ENCODE measurements around the gene ATG9B.

Gene ATG9B

GRCh38 chr7:150999001-150999400 is 25.3 kb downstream of the ATG9B start:
- no peak overlapping the region for H3K9ac ChIP-seq (ENCODE audit: low read length)
- H3F3A ChIP-seq (ENCODE audit: insufficient read depth, low read length) = no peaks in the 10 kb centered on the region
- H3K27ac ChIP-seq (ENCODE audit: low read length) = no peak overlapping the region
- no peak overlapping the region for H3K4me3 ChIP-seq (ENCODE audit: low read length)
- no peak overlapping the region for H3K4me2 ChIP-seq (ENCODE audit: low read depth, low read length)
- H3K27me3 ChIP-seq (replicated peaks; ENCODE audit: insufficient read depth, low read length) = peaks cover 15% of the 10 kb centered on the region
- H3K36me3 ChIP-seq (replicated peaks; ENCODE audit: insufficient read depth, low read length) = no peaks in the 10 kb centered on the region
- H4K20me1 ChIP-seq (ENCODE audit: insufficient read depth, low read length) = no peaks in the 10 kb centered on the region
- no peaks in the 10 kb centered on the region for H3K79me2 ChIP-seq (ENCODE audit: low read length)
- H2AFZ ChIP-seq (ENCODE audit: low read length) = no peak overlapping the region
- no peak for DNase-seq
- no peaks in the 10 kb centered on the region for H3K4me1 ChIP-seq (ENCODE audit: low read length)
- TF ChIP-seq, protein P1, sequence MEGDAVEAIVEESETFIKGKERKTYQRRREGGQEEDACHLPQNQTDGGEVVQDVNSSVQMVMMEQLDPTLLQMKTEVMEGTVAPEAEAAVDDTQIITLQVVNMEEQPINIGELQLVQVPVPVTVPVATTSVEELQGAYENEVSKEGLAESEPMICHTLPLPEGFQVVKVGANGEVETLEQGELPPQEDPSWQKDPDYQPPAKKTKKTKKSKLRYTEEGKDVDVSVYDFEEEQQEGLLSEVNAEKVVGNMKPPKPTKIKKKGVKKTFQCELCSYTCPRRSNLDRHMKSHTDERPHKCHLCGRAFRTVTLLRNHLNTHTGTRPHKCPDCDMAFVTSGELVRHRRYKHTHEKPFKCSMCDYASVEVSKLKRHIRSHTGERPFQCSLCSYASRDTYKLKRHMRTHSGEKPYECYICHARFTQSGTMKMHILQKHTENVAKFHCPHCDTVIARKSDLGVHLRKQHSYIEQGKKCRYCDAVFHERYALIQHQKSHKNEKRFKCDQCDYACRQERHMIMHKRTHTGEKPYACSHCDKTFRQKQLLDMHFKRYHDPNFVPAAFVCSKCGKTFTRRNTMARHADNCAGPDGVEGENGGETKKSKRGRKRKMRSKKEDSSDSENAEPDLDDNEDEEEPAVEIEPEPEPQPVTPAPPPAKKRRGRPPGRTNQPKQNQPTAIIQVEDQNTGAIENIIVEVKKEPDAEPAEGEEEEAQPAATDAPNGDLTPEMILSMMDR (IDR thresholded peaks at IDR 0.05; ENCODE audit: low read length) = no peak
- TF ChIP-seq EZH2 (optimal IDR thresholded peaks at IDR 0.05; ENCODE audit: low read depth, low read length) = no peak
- no peak for TF ChIP-seq EZH2phosphoT487 (IDR thresholded peaks at IDR 0.05; ENCODE audit: low read length)
- no peaks in the 10 kb centered on the region for H3K9me3 ChIP-seq (replicated peaks; ENCODE audit: insufficient read depth, low read length)
- no peaks in the 10 kb centered on the region for H3K9me2 ChIP-seq (replicated peaks; ENCODE audit: insufficient read depth, low read length)

- Histone ChIP-seq H4K20me1 (ENCODE audit: insufficient read depth, low read length) (no peaks in the 10 kb centered on the region), H3K9me3 (replicated peaks; ENCODE audit: insufficient read depth, low read length) (no peaks in the 10 kb centered on the region), H3K27ac (ENCODE audit: low read length) (no peak overlapping the region), H3K36me3 (replicated peaks; ENCODE audit: insufficient read depth, low read length) (no peaks in the 10 kb centered on the region), H3K4me2 (ENCODE audit: low read depth, low read length) (no peak overlapping the region), H3K4me3 (ENCODE audit: low read length) (no peak overlapping the region), H3K9ac (ENCODE audit: low read length) (no peak overlapping the region), H3K27me3 (replicated peaks; ENCODE audit: insufficient read depth, low read length) (peaks cover 15% of the 10 kb centered on the region), H3F3A (ENCODE audit: insufficient read depth, low read length) (no peaks in the 10 kb centered on the region), H3K4me1 (ENCODE audit: low read length) (no peaks in the 10 kb centered on the region), H3K79me2 (ENCODE audit: low read length) (no peaks in the 10 kb centered on the region), H2AFZ (ENCODE audit: low read length) (no peak overlapping the region), H3K9me2 (replicated peaks; ENCODE audit: insufficient read depth, low read length) (no peaks in the 10 kb centered on the region)
- DNase-seq = no peak
- no peak for TF ChIP-seq EZH2phosphoT487 (IDR thresholded peaks at IDR 0.05; ENCODE audit: low read length)
- no peak for TF ChIP-seq EZH2 (optimal IDR thresholded peaks at IDR 0.05; ENCODE audit: low read depth, low read length)
- TF ChIP-seq, protein P1 (IDR thresholded peaks at IDR 0.05; ENCODE audit: low read length) = no peak
These were observed 26.0 kb downstream of the ATG9B start for GRCh38 chr7:150998341-150998740.

GRCh38 chr7:150997817-150998216 is 26.5 kb downstream of the ATG9B start:
- Histone ChIP-seq H2AFZ (ENCODE audit: low read length) (no peak overlapping the region), H3K27ac (ENCODE audit: low read length) (no peak overlapping the region), H3K9ac (ENCODE audit: low read length) (no peak overlapping the region), H3K79me2 (ENCODE audit: low read length) (no peaks in the 10 kb centered on the region), H3K9me3 (replicated peaks; ENCODE audit: insufficient read depth, low read length) (no peaks in the 10 kb centered on the region), H3K27me3 (replicated peaks; ENCODE audit: insufficient read depth, low read length) (peaks cover 15% of the 10 kb centered on the region), H3K36me3 (replicated peaks; ENCODE audit: insufficient read depth, low read length) (no peaks in the 10 kb centered on the region), H3K4me3 (ENCODE audit: low read length) (no peak overlapping the region), H3K4me2 (ENCODE audit: low read depth, low read length) (no peak overlapping the region), H4K20me1 (ENCODE audit: insufficient read depth, low read length) (no peaks in the 10 kb centered on the region), H3F3A (ENCODE audit: insufficient read depth, low read length) (no peaks in the 10 kb centered on the region), H3K9me2 (replicated peaks; ENCODE audit: insufficient read depth, low read length) (no peaks in the 10 kb centered on the region), H3K4me1 (ENCODE audit: low read length) (no peaks in the 10 kb centered on the region)
- DNase-seq = no peak
- TF ChIP-seq, protein P1 (IDR thresholded peaks at IDR 0.05; ENCODE audit: low read length) = no peak
- TF ChIP-seq EZH2phosphoT487 (IDR thresholded peaks at IDR 0.05; ENCODE audit: low read length) (no peak), EZH2 (optimal IDR thresholded peaks at IDR 0.05; ENCODE audit: low read depth, low read length) (no peak)

Data from MM.1S (cell line).